H9 (cell line): ENCODE results near the gene EHD3. TPM values are rescaled to one million over a fixed set of nuclear protein-coding genes. Genes with fewer than 3 reads are reported as not detected.
A peak's percentile ranks its signal among the peaks of the same experiment; 100 is the strongest.

ENCODE experiments used
- DNase-seq: peaks from one replicate; pipeline ENCODE4 v3.0.0-alpha.2; 2017
- H2AFZ ChIP-seq: one replicate; pipeline ENCODE4 v1.6.1; 2013; ENCODE audit warnings: mild to moderate bottlenecking, low read length, control low read depth, moderate library complexity
- H2AK5ac ChIP-seq: 2 replicates; pipeline ENCODE4 v1.6.1; 2013; ENCODE audit warnings: low read length, control low read depth, mixed read lengths; ENCODE audit not compliant: insufficient read length
- H2BK120ac ChIP-seq: one replicate; pipeline ENCODE4 v1.6.1; 2013; ENCODE audit warnings: low read depth, mild to moderate bottlenecking, low read length, control low read depth, inconsistent platforms; ENCODE audit not compliant: poor library complexity, severe bottlenecking
- H2BK12ac ChIP-seq: 2 replicates; pipeline ENCODE4 v1.6.1; 2013; ENCODE audit warnings: low read length, control low read depth, mixed read lengths, low read depth; ENCODE audit not compliant: insufficient read length
- H2BK15ac ChIP-seq: 2 replicates; pipeline ENCODE4 v1.6.1; 2013; ENCODE audit warnings: low read depth, low read length, control low read depth
- H2BK20ac ChIP-seq: one replicate; pipeline ENCODE4 v1.6.1; 2013; ENCODE audit warnings: low read depth, mild to moderate bottlenecking, low read length, control low read depth, inconsistent platforms; ENCODE audit not compliant: poor library complexity, severe bottlenecking
- H2BK5ac ChIP-seq: 2 replicates; pipeline ENCODE4 v1.6.1; 2013; ENCODE audit warnings: low read length, control low read depth, mixed read lengths; ENCODE audit not compliant: insufficient read length
- H3K14ac ChIP-seq: 2 replicates; pipeline ENCODE4 v1.6.1; 2013; ENCODE audit warnings: low read length, control low read depth; ENCODE audit not compliant: insufficient read depth
- H3K18ac ChIP-seq: 2 replicates; pipeline ENCODE4 v1.6.1; 2013; ENCODE audit warnings: low read depth, mild to moderate bottlenecking, mixed read lengths, low read length, control low read depth; ENCODE audit not compliant: insufficient read length
- H3K23ac ChIP-seq: 2 replicates; pipeline ENCODE4 v1.6.1; 2013; ENCODE audit warnings: low read length, control low read depth, mixed read lengths, low read depth; ENCODE audit not compliant: insufficient read length
- H3K23me2 ChIP-seq: 2 replicates; pipeline ENCODE4 v1.6.1; 2013; ENCODE audit warnings: low read depth, mild to moderate bottlenecking, mixed read lengths, low read length, control low read depth; ENCODE audit not compliant: insufficient read length, poor library complexity, severe bottlenecking
- H3K27ac ChIP-seq: 2 replicates; pipeline ENCODE4 v1.5.1; 2013; ENCODE audit warnings: low read length, control low read depth, mixed read lengths, low read depth; ENCODE audit not compliant: insufficient read length
- H3K27me3 ChIP-seq: 2 replicates; pipeline ENCODE4 v1.6.1; 2013; ENCODE audit warnings: low read length, control low read depth, inconsistent platforms; ENCODE audit not compliant: insufficient read depth
- H3K4ac ChIP-seq: 2 replicates; pipeline ENCODE4 v1.6.1; 2013; ENCODE audit warnings: low read depth, mild to moderate bottlenecking, control low read depth, inconsistent platforms, low read length, moderate library complexity
- H3K4me1 ChIP-seq: 2 replicates; pipeline ENCODE4 v1.6.1; 2013; ENCODE audit warnings: low read length, control low read depth, inconsistent platforms; ENCODE audit not compliant: insufficient read depth
- H3K4me2 ChIP-seq: 2 replicates; pipeline ENCODE4 v1.6.1; 2013; ENCODE audit warnings: low read length, control low read depth, mixed read lengths; ENCODE audit not compliant: insufficient read length, insufficient read depth
- H3K56ac ChIP-seq: 2 replicates; pipeline ENCODE4 v1.6.1; 2013; ENCODE audit warnings: low read depth, mild to moderate bottlenecking, mixed read lengths, low read length, control low read depth; ENCODE audit not compliant: insufficient read length
- H3K79me1 ChIP-seq: 2 replicates; pipeline ENCODE4 v1.6.1; 2013; ENCODE audit warnings: low read depth, mild to moderate bottlenecking, moderate library complexity, low read length, control low read depth, inconsistent platforms; ENCODE audit not compliant: insufficient read depth, poor library complexity, severe bottlenecking
- H3K79me2 ChIP-seq: 2 replicates; pipeline ENCODE4 v1.6.1; 2013; ENCODE audit warnings: low read length, control low read depth, inconsistent platforms; ENCODE audit not compliant: insufficient read depth
- H3K9ac ChIP-seq: 2 replicates; pipeline ENCODE4 v1.6.1; 2013; ENCODE audit warnings: low read length, control low read depth, mixed read lengths; ENCODE audit not compliant: insufficient read length; ENCODE audit errors: extremely low read depth
- H3K9me3 ChIP-seq: one replicate; pipeline ENCODE4 v1.6.1; 2013; ENCODE audit warnings: low read depth, low read length, inconsistent platforms; ENCODE audit not compliant: control insufficient read depth
- H3T11ph ChIP-seq: one replicate; pipeline ENCODE4 v1.6.1; 2013; ENCODE audit warnings: mild to moderate bottlenecking, low read length, control low read depth, inconsistent platforms
- H4K20me1 ChIP-seq: one replicate; pipeline ENCODE4 v1.6.1; 2013; ENCODE audit not compliant: control insufficient read depth, insufficient read length, insufficient read depth
- H4K5ac ChIP-seq: 2 replicates; pipeline ENCODE4 v1.6.1; 2013; ENCODE audit warnings: low read depth, mild to moderate bottlenecking, mixed read lengths, low read length, control low read depth; ENCODE audit not compliant: insufficient read length
- H4K8ac ChIP-seq: replicated peaks from 2 replicates; pipeline ENCODE4 v1.6.1; 2013; ENCODE audit warnings: low read length, control low read depth, mixed read lengths, low read depth; ENCODE audit not compliant: insufficient read length
- H4K91ac ChIP-seq: 2 replicates; pipeline ENCODE4 v1.6.1; 2013; ENCODE audit warnings: low read depth, mild to moderate bottlenecking, moderate library complexity, mixed read lengths, low read length, control low read depth; ENCODE audit not compliant: insufficient read length
- H3K27ac Mint-ChIP-seq, 3 experiments: 2 replicates in 2 of 3; 3 replicates in 1 of 3; pipeline ENCODE4 v1.8.0; 2020 to 2021; ENCODE audit warnings: mixed read lengths in 3 of 3, mild to moderate bottlenecking in 1 of 3, moderate library complexity in 1 of 3
- H3K27me3 Mint-ChIP-seq: 2 replicates; pipeline ENCODE4 v1.8.0; 2021; ENCODE audit warnings: low read depth, mild to moderate bottlenecking, moderate library complexity, mixed read lengths
- H3K36me3 Mint-ChIP-seq, 3 experiments: 2 replicates in 2 of 3; 3 replicates in 1 of 3; pipeline ENCODE4 v1.8.0; 2020 to 2021; ENCODE audit warnings: low read depth in 3 of 3, mixed read lengths in 3 of 3; ENCODE audit not compliant: insufficient read depth in 1 of 3
- H3K4me1 Mint-ChIP-seq, 2 experiments: 2 replicates each; pipeline ENCODE4 v1.8.0; 2020; ENCODE audit warnings: mixed read lengths in 2 of 2
- H3K4me3 Mint-ChIP-seq, 2 experiments: 2 replicates in 1 of 2; 3 replicates in 1 of 2; pipeline ENCODE4 v1.8.0; 2020 to 2021; ENCODE audit warnings: mild to moderate bottlenecking in 2 of 2, mixed read lengths in 2 of 2, moderate library complexity in 1 of 2
- H3K9me3 Mint-ChIP-seq, 2 experiments: 2 replicates in 1 of 2; 3 replicates in 1 of 2; pipeline ENCODE4 v1.8.0; 2020; ENCODE audit warnings: mild to moderate bottlenecking in 2 of 2, mixed read lengths in 2 of 2, moderate library complexity in 1 of 2
- CTCF ChIP-seq: fragments of 200-600 bp; sonication (generic); conservative IDR thresholded peaks from 3 replicates; pipeline ENCODE4 v1.8.0; 2021; ENCODE audit warnings: antibody characterized with exemption, mild to moderate bottlenecking
- WGBS: extraction: QIAGEN DNeasy Blood & Tissue Kit; methylation state at CpG from one replicate; pipeline ENCODE4 v1.1.7; 2013; ENCODE audit warnings: missing lambda C conversion rate, low lambda C conversion rate, mixed read lengths; ENCODE audit not compliant: insufficient read length; ENCODE audit errors: extremely low coverage; 5-methylcytosine and 5-hydroxymethylcytosine counted together
- total RNA-seq: library from RNA; stranded (reverse); gene quantifications from 2 replicates; pipeline ENCODE4 v1.2.1, GENCODE V29; 2021

The EHD3 gene
- total RNA-seq, 1 experiment from 2014 or later: 8.3 TPM

- no peak overlapping the region for H3K9ac ChIP-seq
- H3K36me3 Mint-ChIP-seq: peaks cover 2 to 22% (median 11%) of the 10 kb centered on the region in 3 experiments; a peak in 4 of 7 replicates
- H3K23me2 ChIP-seq: no peaks in the 10 kb centered on the region
- H2BK120ac ChIP-seq: no peak overlapping the region
- no peak overlapping the region for H3K18ac ChIP-seq
- peak overlapping the region in 1 of 3 experiments; percentile 15; a peak in 1 of 7 replicates for H3K27ac Mint-ChIP-seq
- H3K4me1 ChIP-seq: no peaks in the 10 kb centered on the region
- H3K4me1 Mint-ChIP-seq: peaks cover 0 to 9% of the 10 kb centered on the region in 2 experiments; a peak in 1 of 4 replicates
- no peaks in the 10 kb centered on the region for H4K20me1 ChIP-seq
- H3K4me3 Mint-ChIP-seq: no peak overlapping the region
- no peak overlapping the region for H4K5ac ChIP-seq
- no CpG with 5 or more reads among the region's 5 CpGs for WGBS
- H3K79me2 ChIP-seq: no peaks in the 10 kb centered on the region
- H2BK5ac ChIP-seq: no peak overlapping the region
- no peak overlapping the region for H3K4ac ChIP-seq
- no peak overlapping the region for H2AFZ ChIP-seq
- no peaks in the 10 kb centered on the region for H3K27me3 ChIP-seq
- no peaks in the 10 kb centered on the region; the same call in 1 of the 2 replicates for H3K27me3 Mint-ChIP-seq
- DNase-seq: no peak
- H2BK12ac ChIP-seq: no peak overlapping the region
- no peaks in the 10 kb centered on the region for H3K79me1 ChIP-seq
- H3K23ac ChIP-seq: no peak overlapping the region
- H3K4me2 ChIP-seq: no peak overlapping the region
- no peak overlapping the region for H3K56ac ChIP-seq
- H3K9me3 ChIP-seq: no peaks in the 10 kb centered on the region
- no peak overlapping the region for H4K8ac ChIP-seq
- no peak overlapping the region for H2BK15ac ChIP-seq
- no peak overlapping the region for H2AK5ac ChIP-seq
- no peak for TF ChIP-seq CTCF
- H3T11ph ChIP-seq: no peak overlapping the region
- no peaks in the 10 kb centered on the region for H3K9me3 Mint-ChIP-seq
- no peak overlapping the region for H3K27ac ChIP-seq
- no peak overlapping the region for H3K14ac ChIP-seq
- no peak overlapping the region for H2BK20ac ChIP-seq
- no peak overlapping the region for H4K91ac ChIP-seq
Observed at GRCh38 chr2:31247711-31248110, 13.8 kb downstream of the EHD3 start.
